GM23248 (cell line): Measurements from ENCODE around the gene RCBTB1. TPM values are rescaled to one million over a fixed set of nuclear protein-coding genes. Genes with fewer than 3 reads are reported as not detected.

Experiments used
- DNase-seq: peaks from one replicate; pipeline ENCODE4 v3.0.0-alpha.2; 2015
- H2AFZ ChIP-seq: fragments of 200-600 bp; sonication (generic); 2 replicates; pipeline ENCODE4 v1.6.1; 2016; ENCODE audit warnings: antibody characterized with exemption
- H3F3A ChIP-seq: fragments of 200-600 bp; sonication (generic); 2 replicates; pipeline ENCODE4 v1.6.1; 2016; ENCODE audit warnings: mild to moderate bottlenecking, antibody characterized with exemption, mixed run types; ENCODE audit not compliant: insufficient read depth
- H3K27ac ChIP-seq: fragments of 200-600 bp; sonication (generic); 2 replicates; pipeline ENCODE4 v1.5.1; 2016; ENCODE audit warnings: mild to moderate bottlenecking
- H3K27me3 ChIP-seq: fragments of 200-600 bp; sonication (generic); replicated peaks from 2 replicates; pipeline ENCODE4 v1.6.1; 2016; ENCODE audit warnings: mild to moderate bottlenecking; ENCODE audit not compliant: insufficient read depth
- H3K36me3 ChIP-seq: fragments of 200-600 bp; sonication (generic); 2 replicates; pipeline ENCODE4 v1.6.1; 2016; ENCODE audit warnings: low read depth, mild to moderate bottlenecking
- H3K4me1 ChIP-seq: fragments of 200-600 bp; sonication (generic); 2 replicates; pipeline ENCODE4 v1.6.1; 2016; ENCODE audit warnings: mild to moderate bottlenecking; ENCODE audit not compliant: insufficient read depth
- H3K4me2 ChIP-seq: fragments of 200-600 bp; sonication (generic); one replicate; pipeline ENCODE4 v1.6.1; 2016; ENCODE audit warnings: mild to moderate bottlenecking; ENCODE audit not compliant: unreplicated experiment
- H3K4me3 ChIP-seq: fragments of 200-600 bp; sonication (generic); 2 replicates; pipeline ENCODE4 v1.5.1; 2016; ENCODE audit warnings: mild to moderate bottlenecking
- H3K79me2 ChIP-seq: fragments of 200-600 bp; sonication (generic); 2 replicates; pipeline ENCODE4 v1.6.1; 2016; ENCODE audit warnings: mild to moderate bottlenecking; ENCODE audit not compliant: insufficient read depth
- H3K9ac ChIP-seq: fragments of 200-600 bp; sonication (generic); 2 replicates; pipeline ENCODE4 v1.6.1; 2016; ENCODE audit warnings: mild to moderate bottlenecking
- H3K9me2 ChIP-seq: fragments of 200-600 bp; sonication (generic); 2 replicates; pipeline ENCODE4 v1.6.1; 2016; ENCODE audit warnings: mixed run types, mild to moderate bottlenecking, moderate library complexity; ENCODE audit not compliant: insufficient read depth
- H3K9me3 ChIP-seq: fragments of 200-600 bp; sonication (generic); one replicate; pipeline ENCODE4 v1.6.1; 2017; ENCODE audit warnings: low read depth
- H4K20me1 ChIP-seq: fragments of 200-600 bp; sonication (generic); 2 replicates; pipeline ENCODE4 v1.6.0; 2016; ENCODE audit not compliant: insufficient read depth
- EZH2 ChIP-seq: fragments of 200-600 bp; sonication (generic); IDR thresholded peaks from 2 replicates; pipeline ENCODE4 v1.6.1; 2018; ENCODE audit warnings: antibody characterized with exemption, mild to moderate bottlenecking; ENCODE audit not compliant: insufficient read depth, poor library complexity, severe bottlenecking
- EZH2phosphoT487 ChIP-seq: fragments of 200-600 bp; sonication (generic); IDR thresholded peaks from 2 replicates; pipeline ENCODE4 v1.6.1; 2018; ENCODE audit warnings: antibody characterized with exemption, moderate library complexity, mild to moderate bottlenecking, low read depth; ENCODE audit not compliant: insufficient read depth
- WGBS, 2 experiments: methylation state at CpG; one replicate each; pipeline ENCODE4 v1.1.6; 2015 to 2017; ENCODE audit warnings: low lambda C conversion rate in 2 of 2, low coverage in 1 of 2; ENCODE audit errors: missing lambda C conversion rate in 2 of 2; 5-methylcytosine and 5-hydroxymethylcytosine counted together
- in situ Hi-C: fragments of 300-500 bp; cut with MboI; formaldehyde crosslinking; loops from 2 replicates; pipeline ENCODE4 v1.15.0; 2020
- polyA plus RNA-seq: library from polyadenylated mRNA; unstranded; fragments of >200 nt; fragmentation: Nextera tagmentation; extraction: Ambion mirVana; gene quantifications from 2 replicates; pipeline ENCODE4 v1.2.1, GENCODE V29; 2016
- total RNA-seq: library from RNA; depleted of rRNA; stranded (reverse); fragments of >200 nt; shearing (Covaris generic); gene quantifications from 2 replicates; pipeline ENCODE4 v1.2.3, GENCODE V29; 2014

The RCBTB1 gene
- total and polyA plus RNA-seq, 2 experiments from 2014 or later, result 9.5 to 9.9 TPM

- Histone ChIP-seq H3K4me1 (no peaks in the 10 kb centered on the region), H3K4me3 (no peak overlapping the region), H3K27me3 (no peaks in the 10 kb centered on the region), H3K9me2 (no peaks in the 10 kb centered on the region), H3K36me3 (peaks cover 8% of the 10 kb centered on the region), H2AFZ (no peak overlapping the region), H3K9ac (no peak overlapping the region), H4K20me1 (no peaks in the 10 kb centered on the region), H3F3A (no peaks in the 10 kb centered on the region), H3K9me3 (no peaks in the 10 kb centered on the region), H3K27ac (no peak overlapping the region), H3K79me2 (no peaks in the 10 kb centered on the region), H3K4me2 (no peak overlapping the region)
- DNase-seq, result no peak
- TF ChIP-seq EZH2phosphoT487 (no peak), EZH2 (no peak)
- in situ Hi-C loops, result no loop called here
- 92 to 95% methylated on average over 7 of the region's 7 CpGs for WGBS, 2 experiments
These were observed 54.9 kb downstream of the RCBTB1 start for GRCh38 chr13:49530457-49530856.

- no peak for TF ChIP-seq EZH2
- TF ChIP-seq EZH2phosphoT487, result no peak
- in situ Hi-C loops, result no loop called here
These were observed 57.2 kb downstream of the RCBTB1 start for GRCh38 chr13:49528161-49528560.

GRCh38 chr13:49527123-49527522 lies 58.2 kb downstream of the RCBTB1 start:
- H3K4me2 ChIP-seq, result no peak overlapping the region
- no peak overlapping the region for H3K27ac ChIP-seq
- TF ChIP-seq EZH2phosphoT487, result no peak
- no peak for TF ChIP-seq EZH2
- in situ Hi-C loops, result no loop called here
- H3K4me3 ChIP-seq, result no peak overlapping the region
- H3F3A ChIP-seq, result no peaks in the 10 kb centered on the region
- H3K9me2 ChIP-seq, result no peaks in the 10 kb centered on the region
- no peaks in the 10 kb centered on the region for H3K4me1 ChIP-seq
- no peaks in the 10 kb centered on the region for H3K9me3 ChIP-seq
- H2AFZ ChIP-seq, result no peak overlapping the region
- no peaks in the 10 kb centered on the region for H4K20me1 ChIP-seq
- peaks cover 9% of the 10 kb centered on the region; the same call in 1 of the 2 replicates for H3K36me3 ChIP-seq
- DNase-seq, result no peak
- WGBS, 2 experiments, result 53 to 69% methylated on average over 2 of the region's 2 CpGs
- H3K79me2 ChIP-seq, result no peaks in the 10 kb centered on the region
- no peaks in the 10 kb centered on the region for H3K27me3 ChIP-seq
- H3K9ac ChIP-seq, result no peak overlapping the region

More at GRCh38 chr13:49528161-49528560, 57.2 kb downstream of the RCBTB1 start:
- WGBS, 2 experiments, result 67% methylated on average over 1 of the region's 1 CpG
- H3K4me2 ChIP-seq, result no peak overlapping the region
- H3K4me3 ChIP-seq, result no peak overlapping the region
- H2AFZ ChIP-seq, result no peak overlapping the region
- no peaks in the 10 kb centered on the region for H3K27me3 ChIP-seq
- no peaks in the 10 kb centered on the region for H3K4me1 ChIP-seq
- no peaks in the 10 kb centered on the region for H3F3A ChIP-seq
- H3K79me2 ChIP-seq, result no peaks in the 10 kb centered on the region
- no peak overlapping the region for H3K27ac ChIP-seq
- H3K9me2 ChIP-seq, result no peaks in the 10 kb centered on the region
- H4K20me1 ChIP-seq, result no peaks in the 10 kb centered on the region
- H3K9me3 ChIP-seq, result no peaks in the 10 kb centered on the region
- peaks cover 9% of the 10 kb centered on the region; the same call in 1 of the 2 replicates for H3K36me3 ChIP-seq
- no peak for DNase-seq
- H3K9ac ChIP-seq, result no peak overlapping the region

GRCh38 chr13:49524740-49525501 lies 60.4 kb downstream of the RCBTB1 start:
- no peaks in the 10 kb centered on the region for H4K20me1 ChIP-seq
- H3K27me3 ChIP-seq, result no peaks in the 10 kb centered on the region
- in situ Hi-C loops, result no loop called here
- H3K4me3 ChIP-seq, result no peak overlapping the region
- no peaks in the 10 kb centered on the region for H3K9me2 ChIP-seq
- no peaks in the 10 kb centered on the region for H3K79me2 ChIP-seq
- H3K9ac ChIP-seq, result no peak overlapping the region
- no peaks in the 10 kb centered on the region for H3K9me3 ChIP-seq
- no peak for TF ChIP-seq EZH2phosphoT487
- no peak for TF ChIP-seq EZH2
- 98 to 99% methylated on average over 5 of the region's 5 CpGs for WGBS, 2 experiments
- H3K36me3 ChIP-seq, result peaks cover 16% of the 10 kb centered on the region; the same call in 1 of the 2 replicates
- H3K4me1 ChIP-seq, result no peaks in the 10 kb centered on the region
- no peak for DNase-seq
- H2AFZ ChIP-seq, result no peak overlapping the region
- H3K27ac ChIP-seq, result no peak overlapping the region
- H3F3A ChIP-seq, result no peaks in the 10 kb centered on the region
- no peak overlapping the region for H3K4me2 ChIP-seq
